Activated T-cell treated with anti-CD3 and anti-CD28 coated beads, Interleukin-2, amount 50 U/mL, for 48 hours (primary cell): Measurements from ENCODE around the gene APLNR.

Source experiments
- DNase-seq, 2 experiments: peaks; one replicate each; pipeline ENCODE4 v3.0.0-alpha.2; 2020

Gene APLNR

GRCh38 chr11:57214494-57214893 is 22.6 kb downstream of the APLNR start:
- no peak for DNase-seq

DNA sequence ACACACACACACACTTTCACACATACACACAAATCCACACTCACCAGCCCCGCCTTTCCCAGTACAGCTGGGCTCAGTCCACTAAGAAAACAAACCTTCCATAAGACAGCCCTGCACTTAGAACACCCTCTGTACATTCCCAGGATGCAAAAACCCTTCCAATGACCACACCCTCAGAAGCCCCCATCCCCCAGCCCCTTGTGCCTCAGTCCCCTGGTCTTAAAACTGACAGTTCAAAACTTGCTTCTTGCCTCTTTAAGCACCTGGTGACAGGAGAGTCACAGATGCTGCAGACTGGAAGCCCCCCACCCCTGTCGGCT is 23.0 kb downstream of the APLNR start:
- no peak for DNase-seq

DNA sequence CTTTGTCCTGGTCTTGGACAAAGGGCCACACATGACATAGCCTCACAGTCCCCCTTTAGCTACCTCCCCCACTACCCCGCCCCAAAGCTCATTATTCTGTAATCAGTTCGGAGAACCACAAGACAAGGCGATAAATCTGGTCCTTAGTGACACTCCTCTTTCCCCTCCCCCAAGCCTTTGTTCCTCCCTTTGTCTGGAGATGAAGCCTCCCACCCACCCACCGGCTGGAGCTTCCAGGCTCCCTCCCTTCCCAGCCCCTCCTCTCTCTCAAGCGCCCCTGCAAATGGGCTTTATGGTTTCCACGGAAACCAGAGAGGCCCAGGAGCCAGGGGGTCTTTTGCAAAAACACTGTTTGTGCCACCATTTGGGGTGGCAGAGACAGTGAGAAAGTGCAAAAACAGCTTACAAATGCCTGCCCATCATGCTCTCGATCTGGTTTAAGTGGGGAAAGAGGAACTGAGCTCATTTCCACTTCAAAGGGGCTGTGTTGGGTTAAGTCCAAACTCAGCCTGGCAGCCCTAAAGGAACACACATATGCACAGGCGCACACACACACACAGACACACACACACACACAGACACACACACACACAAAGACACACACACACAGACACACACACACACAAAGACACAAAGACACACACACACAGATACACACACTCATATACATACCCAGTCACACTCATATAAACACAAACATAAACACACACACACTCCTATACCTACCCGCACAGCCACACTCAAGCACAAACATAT is 23.5 kb downstream of the APLNR start:
- DNase-seq, result no peak

DNA sequence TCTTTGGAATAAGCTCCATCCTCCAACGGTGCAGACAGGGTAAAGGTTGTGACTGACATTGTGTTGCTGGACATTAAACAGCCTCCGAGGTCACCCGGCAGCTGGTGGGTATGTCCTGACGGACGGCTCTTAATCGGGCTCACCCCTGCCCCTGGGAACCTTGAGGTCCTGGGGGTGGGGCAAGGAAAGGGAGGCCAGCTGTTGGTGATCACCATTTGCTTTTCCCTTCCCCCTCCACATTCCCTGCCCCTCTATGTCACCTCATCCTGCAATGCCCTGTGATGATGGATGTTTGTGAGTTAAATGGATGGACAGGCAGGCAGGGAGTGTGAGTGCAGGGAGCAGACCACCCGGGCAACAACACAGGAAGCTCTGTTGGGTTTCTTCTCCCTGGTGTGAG is 26.3 kb downstream of the APLNR start:
- DNase-seq, result no peak

GRCh38 chr11:57207168-57207567 is 29.9 kb downstream of the APLNR start:
- no peak for DNase-seq

GRCh38 chr11:57205041-57205641 is 31.9 kb downstream of the APLNR start:
- no peak for DNase-seq

GRCh38 chr11:57203882-57204480 is 33.1 kb downstream of the APLNR start:
- DNase-seq, result no peak

- DNase-seq, result no peak
Observed at GRCh38 chr11:57203359-57203758, 33.7 kb downstream of the APLNR start.

- no peak for DNase-seq
Observed at GRCh38 chr11:57202281-57202680, 34.8 kb downstream of the APLNR start.

GRCh38 chr11:57200917-57201316 is 36.1 kb downstream of the APLNR start:
- DNase-seq, result no peak

- DNase-seq, result no peak
Observed at GRCh38 chr11:57199330-57199729, 37.7 kb downstream of the APLNR start.

- DNase-seq, result no peak
Observed at GRCh38 chr11:57197762-57198161, 39.3 kb downstream of the APLNR start.

DNA sequence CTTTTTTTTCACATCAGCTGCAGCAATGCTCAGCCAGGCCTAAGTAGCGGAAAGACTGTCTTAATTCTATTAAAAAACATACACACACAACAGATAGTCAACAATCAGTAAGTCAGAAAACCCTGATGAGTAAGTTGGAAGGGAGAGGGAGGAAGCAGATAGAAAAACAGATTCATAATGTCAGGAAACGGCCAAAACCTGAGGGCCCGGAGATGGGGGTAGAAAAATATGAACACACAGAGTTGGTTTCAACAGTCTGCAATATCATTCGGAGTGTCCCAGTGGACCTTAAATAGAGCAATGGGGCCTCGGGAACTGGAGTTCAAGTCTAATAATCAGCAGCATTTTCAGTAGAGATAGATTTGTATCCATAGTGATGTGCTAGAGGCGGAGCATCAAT is 40.5 kb downstream of the APLNR start:
- DNase-seq, result no peak

DNA sequence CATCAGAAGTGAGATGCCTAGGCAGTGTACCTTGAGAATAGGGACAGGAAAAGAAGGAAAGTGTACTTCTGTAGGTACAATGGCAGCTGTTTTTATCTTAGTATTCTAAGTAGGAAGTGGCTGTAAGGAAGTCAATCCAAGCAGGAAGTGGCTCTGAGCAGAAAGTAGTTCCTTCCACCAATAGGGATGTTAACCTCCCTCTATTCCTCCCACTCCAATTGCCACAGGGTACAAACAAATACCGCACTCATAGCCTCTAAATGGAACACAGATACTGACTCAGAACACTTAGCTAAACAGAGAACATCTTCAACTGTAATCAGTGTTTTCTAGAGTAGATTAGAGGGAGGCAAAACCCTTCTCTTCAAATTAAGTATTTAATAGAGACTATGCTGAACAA is 44.7 kb downstream of the APLNR start:
- no peak for DNase-seq

DNA sequence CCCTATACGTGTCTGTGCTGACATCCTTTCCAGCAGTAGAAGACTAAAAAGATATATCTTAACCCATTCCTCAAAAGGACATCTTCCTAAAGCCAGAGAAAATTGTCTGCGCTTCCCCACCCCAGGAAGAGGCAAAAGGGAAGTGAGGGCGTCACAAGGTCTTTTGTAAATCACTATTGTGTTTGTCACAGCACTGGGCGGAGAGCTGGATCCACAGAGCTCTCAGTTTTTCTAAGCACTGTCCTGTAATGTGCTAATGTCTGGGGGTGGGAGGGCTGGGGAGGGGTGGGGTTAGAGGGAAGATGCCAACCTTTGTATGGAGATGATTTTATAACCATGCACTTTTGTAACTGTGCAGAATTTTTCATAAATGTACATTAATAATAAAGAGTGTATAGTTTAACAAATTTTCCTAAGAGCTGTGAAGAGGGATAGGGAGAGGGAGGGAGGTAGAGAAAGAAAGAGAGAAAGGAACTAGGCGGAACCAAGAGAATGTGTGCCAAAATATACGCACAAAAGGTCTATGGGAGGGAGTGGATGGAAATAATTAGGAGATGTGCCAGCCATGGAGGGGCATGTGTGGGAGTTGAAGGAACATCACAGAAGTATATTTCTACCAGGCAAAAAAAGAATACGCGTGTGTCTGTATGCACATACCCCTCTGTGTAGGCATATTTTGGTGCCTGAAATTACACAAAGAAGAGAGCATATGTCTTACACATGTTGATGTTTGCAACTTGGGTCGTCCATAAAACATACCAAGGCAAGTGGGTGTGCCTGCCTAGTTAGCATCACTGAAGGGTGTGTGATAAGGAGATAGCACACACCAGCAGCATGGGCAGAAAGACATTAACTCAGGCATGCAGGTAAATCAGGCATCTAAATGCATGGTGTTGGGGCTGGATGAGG is 45.5 kb downstream of the APLNR start:
- no peak for DNase-seq

DNA sequence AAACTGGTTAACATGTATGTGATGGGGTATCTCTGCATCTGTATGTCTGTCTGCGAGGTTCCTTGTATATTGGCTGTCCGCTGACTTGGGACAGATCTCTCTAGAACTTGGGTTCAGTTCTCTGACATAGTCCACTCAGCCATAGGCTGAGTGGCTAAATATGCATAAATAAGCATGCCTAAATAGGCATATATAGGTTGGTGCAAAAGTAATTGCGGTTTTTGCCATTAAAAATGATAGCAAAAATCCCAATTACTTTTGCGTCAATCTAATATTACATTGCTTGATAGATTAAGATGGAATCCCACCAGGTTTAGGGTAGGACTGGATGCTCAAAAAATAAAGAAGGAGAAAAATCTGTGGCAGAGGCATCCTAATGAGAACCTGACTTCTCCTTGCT is 46.5 kb downstream of the APLNR start:
- DNase-seq, result no peak
